Neural cell (in vitro differentiated cells): ENCODE data around the gene THBD. TPM values are rescaled to one million over a fixed set of nuclear protein-coding genes. Genes with fewer than 3 reads are reported as not detected.

ENCODE experiments used
- H2AFZ ChIP-seq: fragments of 200-600, 300-800 bp; sonication (generic), shearing (Covaris generic); 2 replicates; pipeline ENCODE4 v1.6.0; 2014; ENCODE audit warnings: low read depth, mild to moderate bottlenecking, antibody characterized with exemption, low read length, moderate library complexity
- H3F3A ChIP-seq: fragments of 200-600 bp; shearing (Covaris generic); 2 replicates; pipeline ENCODE4 v1.6.1; 2016; ENCODE audit warnings: mild to moderate bottlenecking, moderate library complexity, mixed read lengths, antibody characterized with exemption, low read length; ENCODE audit not compliant: insufficient read depth, poor library complexity, severe bottlenecking
- H3K27ac ChIP-seq: fragments of 200-600, 300-800 bp; sonication (generic), shearing (Covaris generic); 2 replicates; pipeline ENCODE4 v1.5.1; 2014; ENCODE audit warnings: mild to moderate bottlenecking, low read length, moderate library complexity
- H3K27me3 ChIP-seq: fragments of 300-800, 200-600 bp; sonication (generic), shearing (Covaris generic); 2 replicates; pipeline ENCODE4 v1.6.0; 2014; ENCODE audit warnings: mild to moderate bottlenecking, low read depth, low read length, moderate library complexity; ENCODE audit not compliant: insufficient read depth
- H3K36me3 ChIP-seq: fragments of 300-800, 200-600 bp; sonication (generic), shearing (Covaris generic); 2 replicates; pipeline ENCODE4 v1.5.1; 2014; ENCODE audit warnings: mild to moderate bottlenecking, antibody characterized with exemption, low read length, moderate library complexity; ENCODE audit not compliant: insufficient read depth
- H3K4me2 ChIP-seq: fragments of 300-800, 200-600 bp; sonication (generic), shearing (Covaris generic); 2 replicates; pipeline ENCODE4 v1.6.0; 2014; ENCODE audit warnings: mild to moderate bottlenecking, low read length
- H3K4me3 ChIP-seq: fragments of 300-800, 200-600 bp; sonication (generic), shearing (Covaris generic); 2 replicates; pipeline ENCODE4 v1.5.1; 2014; ENCODE audit warnings: mild to moderate bottlenecking, low read length, moderate library complexity
- H3K79me2 ChIP-seq: fragments of 200-600 bp; shearing (Covaris generic); replicated peaks from 2 replicates; pipeline ENCODE4 v1.6.0; 2014; ENCODE audit warnings: mild to moderate bottlenecking, low read length, moderate library complexity; ENCODE audit not compliant: insufficient read depth
- H3K9ac ChIP-seq: fragments of 300-800, 200-600 bp; sonication (generic), shearing (Covaris generic); 2 replicates; pipeline ENCODE4 v1.6.1; 2016; ENCODE audit warnings: mild to moderate bottlenecking, low read length, mixed read lengths
- H3K9me2 ChIP-seq: fragments of 200-600 bp; shearing (Covaris generic); 2 replicates; pipeline ENCODE4 v1.6.1; 2016; ENCODE audit warnings: mild to moderate bottlenecking, low read length, mixed read lengths; ENCODE audit not compliant: insufficient read depth
- H3K9me3 ChIP-seq: fragments of 200-600, 300-800 bp; sonication (generic), shearing (Covaris generic); 2 replicates; pipeline ENCODE4 v1.6.1; 2016; ENCODE audit warnings: mild to moderate bottlenecking, mixed run types, low read length, moderate library complexity, mixed read lengths
- H4K20me1 ChIP-seq: fragments of 200-600 bp; shearing (Covaris generic); 2 replicates; pipeline ENCODE4 v1.6.1; 2016; ENCODE audit warnings: mild to moderate bottlenecking, mixed run types; ENCODE audit not compliant: insufficient read depth
- EP300 ChIP-seq: fragments of 450-650 bp; conservative IDR thresholded peaks from 2 replicates; pipeline ENCODE4 v1.6.1; 2014; ENCODE audit warnings: antibody characterized with exemption, mild to moderate bottlenecking, moderate library complexity; ENCODE audit not compliant: poor library complexity, severe bottlenecking
- EZH2 ChIP-seq: fragments of 200-600, 300-800 bp; shearing (Covaris generic), sonication (generic); IDR thresholded peaks from 2 replicates; pipeline ENCODE4 v1.6.1; 2014; ENCODE audit warnings: antibody characterized with exemption, low read length, borderline replicate concordance, mild to moderate bottlenecking; ENCODE audit not compliant: insufficient read depth, poor library complexity, severe bottlenecking
- MXI1 ChIP-seq: fragments of 450-650 bp; conservative IDR thresholded peaks from 2 replicates; pipeline ENCODE4 v1.6.1; 2014; ENCODE audit warnings: antibody characterized with exemption, mild to moderate bottlenecking; ENCODE audit not compliant: poor library complexity, severe bottlenecking
- POLR2AphosphoS5 ChIP-seq: IDR thresholded peaks from 2 replicates; pipeline ENCODE4 v1.6.1; 2012
- RAD21 ChIP-seq: fragments of 450-650 bp; conservative IDR thresholded peaks from 2 replicates; pipeline ENCODE4 v1.6.1; 2014; ENCODE audit warnings: antibody characterized with exemption, mild to moderate bottlenecking, moderate library complexity
- SMC3 ChIP-seq: fragments of 450-650 bp; conservative IDR thresholded peaks from 2 replicates; pipeline ENCODE4 v1.6.1; 2014; ENCODE audit warnings: antibody characterized with exemption, mild to moderate bottlenecking, moderate library complexity; ENCODE audit not compliant: poor library complexity
- TAF1 ChIP-seq: IDR thresholded peaks from 2 replicates; pipeline ENCODE4 v1.6.1; 2012; ENCODE audit warnings: low read depth
- polyA plus RNA-seq: library from polyadenylated mRNA; depleted of rRNA; stranded (reverse); fragments of >200 nt; gene quantifications from 2 replicates; pipeline ENCODE4 v1.2.3, GENCODE V29; 2014
- TF ChIP-seq, protein P1 (sequence below): IDR thresholded peaks from 2 replicates; pipeline ENCODE4 v1.6.1; 2012; ENCODE audit warnings: borderline replicate concordance
- TF ChIP-seq, protein P2 (sequence below): fragments of 450-650 bp; IDR thresholded peaks from 2 replicates; pipeline ENCODE4 v1.5.1; 2014; ENCODE audit warnings: antibody characterized with exemption, mild to moderate bottlenecking, moderate library complexity; ENCODE audit not compliant: poor library complexity, severe bottlenecking

THBD gene
- polyA plus RNA-seq, 1 donor from 2014 or later: not detected

DNA sequence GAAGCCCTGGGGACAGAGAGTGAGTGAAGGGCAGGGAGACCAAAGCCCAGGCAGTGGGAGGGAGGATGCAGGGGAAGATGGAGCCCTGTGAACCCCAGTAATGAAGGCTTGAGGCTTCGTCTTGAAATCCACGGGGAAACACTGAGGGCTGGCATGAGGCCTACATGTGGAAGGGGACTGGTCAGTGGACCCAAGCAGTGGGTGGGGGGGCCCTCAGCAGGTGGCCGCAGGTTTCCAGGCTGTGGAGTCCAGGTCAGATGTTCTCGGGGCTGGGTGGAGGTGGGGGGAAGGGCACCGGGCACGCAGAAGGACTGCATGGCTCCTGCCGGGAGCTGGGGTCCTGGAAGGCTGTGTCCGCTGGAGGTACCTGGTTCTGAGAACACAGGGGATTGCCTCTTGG, 39.4 kb upstream of the THBD start:
- H3K9me2 ChIP-seq: no peaks in the 10 kb centered on the region
- H2AFZ ChIP-seq: no peak overlapping the region
- H3K9me3 ChIP-seq: no peaks in the 10 kb centered on the region
- no peak overlapping the region for H3K9ac ChIP-seq
- H3K27me3 ChIP-seq: no peaks in the 10 kb centered on the region
- H4K20me1 ChIP-seq: no peaks in the 10 kb centered on the region
- TF ChIP-seq EZH2: no peak
- no peak for TF ChIP-seq RAD21
- no peak for TF ChIP-seq SMC3
- TF ChIP-seq, protein P1, sequence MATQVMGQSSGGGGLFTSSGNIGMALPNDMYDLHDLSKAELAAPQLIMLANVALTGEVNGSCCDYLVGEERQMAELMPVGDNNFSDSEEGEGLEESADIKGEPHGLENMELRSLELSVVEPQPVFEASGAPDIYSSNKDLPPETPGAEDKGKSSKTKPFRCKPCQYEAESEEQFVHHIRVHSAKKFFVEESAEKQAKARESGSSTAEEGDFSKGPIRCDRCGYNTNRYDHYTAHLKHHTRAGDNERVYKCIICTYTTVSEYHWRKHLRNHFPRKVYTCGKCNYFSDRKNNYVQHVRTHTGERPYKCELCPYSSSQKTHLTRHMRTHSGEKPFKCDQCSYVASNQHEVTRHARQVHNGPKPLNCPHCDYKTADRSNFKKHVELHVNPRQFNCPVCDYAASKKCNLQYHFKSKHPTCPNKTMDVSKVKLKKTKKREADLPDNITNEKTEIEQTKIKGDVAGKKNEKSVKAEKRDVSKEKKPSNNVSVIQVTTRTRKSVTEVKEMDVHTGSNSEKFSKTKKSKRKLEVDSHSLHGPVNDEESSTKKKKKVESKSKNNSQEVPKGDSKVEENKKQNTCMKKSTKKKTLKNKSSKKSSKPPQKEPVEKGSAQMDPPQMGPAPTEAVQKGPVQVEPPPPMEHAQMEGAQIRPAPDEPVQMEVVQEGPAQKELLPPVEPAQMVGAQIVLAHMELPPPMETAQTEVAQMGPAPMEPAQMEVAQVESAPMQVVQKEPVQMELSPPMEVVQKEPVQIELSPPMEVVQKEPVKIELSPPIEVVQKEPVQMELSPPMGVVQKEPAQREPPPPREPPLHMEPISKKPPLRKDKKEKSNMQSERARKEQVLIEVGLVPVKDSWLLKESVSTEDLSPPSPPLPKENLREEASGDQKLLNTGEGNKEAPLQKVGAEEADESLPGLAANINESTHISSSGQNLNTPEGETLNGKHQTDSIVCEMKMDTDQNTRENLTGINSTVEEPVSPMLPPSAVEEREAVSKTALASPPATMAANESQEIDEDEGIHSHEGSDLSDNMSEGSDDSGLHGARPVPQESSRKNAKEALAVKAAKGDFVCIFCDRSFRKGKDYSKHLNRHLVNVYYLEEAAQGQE: no peak
- TF ChIP-seq, protein P2, sequence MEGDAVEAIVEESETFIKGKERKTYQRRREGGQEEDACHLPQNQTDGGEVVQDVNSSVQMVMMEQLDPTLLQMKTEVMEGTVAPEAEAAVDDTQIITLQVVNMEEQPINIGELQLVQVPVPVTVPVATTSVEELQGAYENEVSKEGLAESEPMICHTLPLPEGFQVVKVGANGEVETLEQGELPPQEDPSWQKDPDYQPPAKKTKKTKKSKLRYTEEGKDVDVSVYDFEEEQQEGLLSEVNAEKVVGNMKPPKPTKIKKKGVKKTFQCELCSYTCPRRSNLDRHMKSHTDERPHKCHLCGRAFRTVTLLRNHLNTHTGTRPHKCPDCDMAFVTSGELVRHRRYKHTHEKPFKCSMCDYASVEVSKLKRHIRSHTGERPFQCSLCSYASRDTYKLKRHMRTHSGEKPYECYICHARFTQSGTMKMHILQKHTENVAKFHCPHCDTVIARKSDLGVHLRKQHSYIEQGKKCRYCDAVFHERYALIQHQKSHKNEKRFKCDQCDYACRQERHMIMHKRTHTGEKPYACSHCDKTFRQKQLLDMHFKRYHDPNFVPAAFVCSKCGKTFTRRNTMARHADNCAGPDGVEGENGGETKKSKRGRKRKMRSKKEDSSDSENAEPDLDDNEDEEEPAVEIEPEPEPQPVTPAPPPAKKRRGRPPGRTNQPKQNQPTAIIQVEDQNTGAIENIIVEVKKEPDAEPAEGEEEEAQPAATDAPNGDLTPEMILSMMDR: no peak
- no peak for TF ChIP-seq EP300
- TF ChIP-seq TAF1: no peak
- TF ChIP-seq POLR2AphosphoS5: no peak
- no peak for TF ChIP-seq MXI1
- no peak overlapping the region for H3K4me3 ChIP-seq
- no peaks in the 10 kb centered on the region for H3K36me3 ChIP-seq
- no peak overlapping the region for H3K27ac ChIP-seq
- H3F3A ChIP-seq: no peaks in the 10 kb centered on the region
- H3K79me2 ChIP-seq: no peaks in the 10 kb centered on the region
- H3K4me2 ChIP-seq: no peak overlapping the region

DNA sequence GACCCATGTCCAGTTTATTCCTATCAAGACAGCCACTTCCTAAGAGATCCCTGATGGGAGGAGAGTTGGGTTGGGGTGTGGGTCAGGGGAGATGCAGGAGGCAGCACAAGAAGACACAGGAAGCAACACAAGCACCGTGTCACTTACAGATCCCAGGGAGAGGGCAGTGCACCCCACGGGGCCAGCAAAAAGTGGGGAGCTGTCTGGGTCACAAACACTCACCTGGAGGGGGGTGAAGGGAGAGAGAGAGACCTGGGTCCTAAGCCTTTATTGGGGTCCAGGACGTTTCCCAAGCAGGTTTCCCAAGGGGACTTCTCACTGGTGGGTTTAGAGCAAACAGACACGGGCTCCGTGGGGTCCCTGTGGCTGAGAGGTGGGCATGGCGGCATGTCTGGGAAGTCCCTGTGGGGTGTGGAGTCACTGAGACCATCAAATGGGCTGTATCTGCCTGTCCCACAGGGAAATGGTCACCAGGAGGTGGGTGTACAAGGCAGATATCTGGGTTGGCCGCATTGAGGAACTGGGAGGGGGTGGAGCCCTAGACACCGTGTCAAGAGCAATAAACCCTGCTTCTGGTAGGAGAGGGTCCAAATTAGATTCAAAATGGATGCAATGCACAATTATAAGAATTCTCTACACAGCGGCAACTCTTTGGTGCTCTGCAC, 38.2 kb upstream of the THBD start:
- H3K9me3 ChIP-seq: no peaks in the 10 kb centered on the region
- no peak for TF ChIP-seq MXI1
- no peak for TF ChIP-seq EP300
- no peak for TF ChIP-seq SMC3
- H3K79me2 ChIP-seq: no peaks in the 10 kb centered on the region
- H2AFZ ChIP-seq: no peak overlapping the region
- H3K4me2 ChIP-seq: no peak overlapping the region
- H3K4me3 ChIP-seq: no peak overlapping the region
- no peak overlapping the region for H3K27ac ChIP-seq
- H3K9ac ChIP-seq: no peak overlapping the region
- no peaks in the 10 kb centered on the region for H3K27me3 ChIP-seq
- H3F3A ChIP-seq: no peaks in the 10 kb centered on the region
- H3K9me2 ChIP-seq: no peaks in the 10 kb centered on the region
- H3K36me3 ChIP-seq: no peaks in the 10 kb centered on the region
- no peaks in the 10 kb centered on the region for H4K20me1 ChIP-seq
